IMR-90 (cell line): ENCODE data around the gene IFT43. TPM values are rescaled to one million over a fixed set of nuclear protein-coding genes. Genes with fewer than 3 reads are reported as not detected.

Experiments used
- ATAC-seq: fragments of 200-7000 bp; cut with Tn5 transposase; 2 replicates; pipeline ENCODE4 v1.9.1; 2020; ENCODE audit warnings: low read depth, mild to moderate bottlenecking, moderate library complexity
- BruUV-seq: library from RNA; stranded (reverse); fragments of 400-500 nt; replicated peaks from 2 replicates; lab custom pipeline; 2021; lab: Mats Ljungman, UMichigan
- CTCF ChIA-PET: fragments of 300-600 bp; formaldehyde crosslinking; extraction: SDS; loops from one replicate; lab custom pipeline; 2021; ENCODE audit warnings: antibody characterized with exemption; lab: Yijun Ruan, JAX
- POLR2A ChIA-PET: fragments of 300-600 bp; sonication (Branson Sonifier 250); formaldehyde crosslinking; loops from one replicate; lab custom pipeline; 2022; ENCODE audit warnings: antibody characterized with exemption; ENCODE audit not compliant: unreplicated experiment; lab: Charles Lee
- DNase-seq: peaks from one replicate; pipeline ENCODE4 v3.0.0; 2013
- H2AFZ ChIP-seq: replicated peaks from 2 replicates; pipeline ENCODE3; 2013; ENCODE audit warnings: low read length, mild to moderate bottlenecking; ENCODE audit not compliant: poor library complexity
- H2AK5ac ChIP-seq: 2 replicates; pipeline ENCODE4 v1.6.1; 2013; ENCODE audit warnings: low read depth, low read length, inconsistent platforms
- H2AK9ac ChIP-seq: replicated peaks from 2 replicates; pipeline ENCODE3; 2013; ENCODE audit warnings: mild to moderate bottlenecking, low read depth, low read length, moderate library complexity; ENCODE audit not compliant: poor library complexity
- H2BK120ac ChIP-seq: 2 replicates; pipeline ENCODE4 v1.6.1; 2013; ENCODE audit warnings: low read depth, low read length, inconsistent platforms
- H2BK15ac ChIP-seq: 3 replicates; pipeline ENCODE4 v1.6.1; 2013; ENCODE audit warnings: low read depth, low read length, inconsistent platforms
- H2BK20ac ChIP-seq: 2 replicates; pipeline ENCODE4 v1.6.1; 2013; ENCODE audit warnings: low read depth, mild to moderate bottlenecking, inconsistent platforms, low read length, moderate library complexity
- H2BK5ac ChIP-seq: 2 replicates; pipeline ENCODE4 v1.6.1; 2013; ENCODE audit warnings: mild to moderate bottlenecking, low read depth, low read length, inconsistent platforms; ENCODE audit not compliant: poor library complexity, severe bottlenecking
- H3K14ac ChIP-seq: replicated peaks from 2 replicates; pipeline ENCODE4 v1.6.1; 2013; ENCODE audit warnings: low read depth, low read length, inconsistent platforms
- H3K18ac ChIP-seq: 2 replicates; pipeline ENCODE4 v1.6.1; 2013; ENCODE audit warnings: low read depth, low read length, control low read depth
- H3K23ac ChIP-seq: 2 replicates; pipeline ENCODE4 v1.6.1; 2013; ENCODE audit warnings: low read depth, low read length, inconsistent platforms
- H3K27ac ChIP-seq: 2 replicates; pipeline ENCODE4 v1.5.1; 2013; ENCODE audit warnings: mild to moderate bottlenecking, control low read depth, low read length; ENCODE audit not compliant: insufficient read depth
- H3K27me3 ChIP-seq: 2 replicates; pipeline ENCODE4 v1.6.1; 2013; ENCODE audit warnings: low read length; ENCODE audit not compliant: control insufficient read depth, insufficient read depth
- H3K36me3 ChIP-seq: 2 replicates; pipeline ENCODE4 v1.6.1; 2013; ENCODE audit warnings: low read length, mixed read lengths; ENCODE audit not compliant: control insufficient read depth, insufficient read depth
- H3K4ac ChIP-seq: 2 replicates; pipeline ENCODE4 v1.6.1; 2013; ENCODE audit warnings: low read depth, low read length, inconsistent platforms
- H3K4me1 ChIP-seq: 2 replicates; pipeline ENCODE4 v1.6.1; 2013; ENCODE audit warnings: low read length, mixed read lengths; ENCODE audit not compliant: control insufficient read depth, insufficient read depth
- H3K4me2 ChIP-seq: 2 replicates; pipeline ENCODE4 v1.6.1; 2013; ENCODE audit warnings: low read depth, mild to moderate bottlenecking, control low read depth, low read length, moderate library complexity
- H3K4me3 ChIP-seq: 2 replicates; pipeline ENCODE4 v1.5.1; 2013; ENCODE audit warnings: low read depth, mild to moderate bottlenecking, control low read depth, low read length, moderate library complexity; ENCODE audit not compliant: insufficient read depth
- H3K56ac ChIP-seq: 2 replicates; pipeline ENCODE4 v1.6.1; 2013; ENCODE audit warnings: low read length, inconsistent platforms; ENCODE audit not compliant: insufficient read depth; ENCODE audit errors: extremely low read depth
- H3K79me1 ChIP-seq, 2 experiments: 2 replicates each; pipeline ENCODE4 v1.6.1; 2013; ENCODE audit warnings: low read length in 2 of 2, inconsistent platforms in 1 of 2, low read depth in 1 of 2
- H3K9ac ChIP-seq: 2 replicates; pipeline ENCODE4 v1.6.1; 2013; ENCODE audit warnings: low read depth, low read length, control low read depth
- H3K9me1 ChIP-seq: 2 replicates; pipeline ENCODE4 v1.6.1; 2013; ENCODE audit warnings: low read length, inconsistent platforms; ENCODE audit not compliant: insufficient read depth
- H3K9me3 ChIP-seq: 2 replicates; pipeline ENCODE4 v1.6.1; 2013; ENCODE audit warnings: low read length; ENCODE audit not compliant: control insufficient read depth, insufficient read depth
- H4K20me1 ChIP-seq: 2 replicates; pipeline ENCODE4 v1.6.1; 2013; ENCODE audit warnings: low read length, inconsistent platforms; ENCODE audit not compliant: insufficient read depth
- H4K5ac ChIP-seq: 2 replicates; pipeline ENCODE4 v1.6.1; 2013; ENCODE audit warnings: mild to moderate bottlenecking, low read depth, low read length, control low read depth
- H4K8ac ChIP-seq, 2 experiments: 2 replicates each; pipeline ENCODE4 v1.6.1; 2013; ENCODE audit warnings: low read depth in 2 of 2, low read length in 2 of 2, control low read depth in 1 of 2, inconsistent platforms in 1 of 2
- H4K91ac ChIP-seq: 2 replicates; pipeline ENCODE4 v1.6.1; 2013; ENCODE audit warnings: low read depth, low read length, inconsistent platforms; ENCODE audit not compliant: insufficient read depth
- MXI1 ChIP-seq: IDR thresholded peaks from 2 replicates; pipeline ENCODE4 v1.6.1; 2012; ENCODE audit warnings: low read depth, mild to moderate bottlenecking, low read length, moderate library complexity, borderline replicate concordance
- RAD21 ChIP-seq: IDR thresholded peaks from 2 replicates; pipeline ENCODE4 v1.6.1; 2012; ENCODE audit warnings: low read length, improper control_type of control experiment
- RCOR1 ChIP-seq: IDR thresholded peaks from 2 replicates; pipeline ENCODE4 v1.6.1; 2012; ENCODE audit warnings: mild to moderate bottlenecking, low read length, improper control_type of control experiment; ENCODE audit not compliant: insufficient replicate concordance
- WGBS, 2 experiments: methylation state at CpG; one replicate each; pipeline versions ENCODE4 v1.1.5 to v1.1.7; 2013; ENCODE audit warnings: missing lambda C conversion rate in 2 of 2; ENCODE audit not compliant: insufficient read length in 1 of 2; ENCODE audit errors: extremely low coverage in 2 of 2; 5-methylcytosine and 5-hydroxymethylcytosine counted together
- dilution Hi-C: fragments of 300-500 bp; cut with HindIII; formaldehyde crosslinking; loops from one replicate; pipeline ENCODE4 v1.14.3; 2018; ENCODE audit warnings: low sequenced_read_pairs; ENCODE audit not compliant: unreplicated experiment
- in situ Hi-C: fragments of 300-500 bp; cut with MboI; formaldehyde crosslinking; loops from 3 replicates; pipeline ENCODE4 v1.14.3; 2019; ENCODE audit warnings: low sequenced_read_pairs, inconsistent platforms, mixed read lengths
- intact Hi-C: fragments of 100-400 bp; cut with micrococcal nuclease; formaldehyde crosslinking; loops from 2 replicates; pipeline ENCODE4 v1.10.0; 2022
- polyA plus RNA-seq, 3 experiments: library from polyadenylated mRNA; depleted of rRNA; stranded (reverse); fragments of >200 nt; gene quantifications; 2 replicates each; pipeline ENCODE4 v1.2.3, GENCODE V29; 2012; ENCODE audit warnings: low replicate concordance in 1 of 3
- total RNA-seq: library from RNA; depleted of rRNA; stranded (reverse); fragments of >200 nt; gene quantifications from 2 replicates; pipeline ENCODE4 v1.2.3, GENCODE V29; 2012

Gene IFT43
- total and polyA plus RNA-seq, 2 of the 4 experiments (the other 2 are of a cell fraction), result 41.4 to 43.2 TPM

DNA sequence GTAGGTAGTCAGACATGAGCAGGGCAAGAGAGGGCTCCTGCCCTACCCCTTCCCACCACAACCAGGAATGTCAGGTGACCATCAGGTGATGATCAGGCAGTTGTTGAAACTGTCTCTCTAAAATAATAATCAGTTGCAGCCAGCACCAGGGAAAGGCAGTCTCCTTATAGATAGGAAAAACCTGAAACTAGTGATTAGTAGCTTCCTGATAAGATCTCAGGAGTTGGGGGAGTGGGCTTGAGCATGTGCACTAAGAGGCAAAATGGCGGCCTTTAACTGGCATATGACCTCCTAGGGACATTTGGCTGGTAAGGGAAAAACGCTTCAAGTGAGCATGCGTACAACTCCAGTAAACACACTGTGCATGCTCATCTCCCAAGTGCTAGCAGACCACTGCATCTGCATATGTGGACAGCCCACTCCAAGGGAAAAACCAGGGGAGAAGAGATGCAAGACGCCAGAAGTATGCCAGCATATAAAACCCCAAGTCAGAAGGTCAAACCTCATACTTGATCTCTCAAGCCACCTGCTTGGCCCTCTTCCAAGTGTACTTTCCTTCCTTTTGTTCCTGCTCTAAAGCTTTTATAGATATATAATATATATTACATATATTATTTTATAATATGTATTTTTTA is 40.8 kb upstream of the IFT43 start:
- WGBS, 2 experiments, result no CpG with 5 or more reads among the region's 4 CpGs
- dilution Hi-C loops, result no loop called here
- H3K18ac ChIP-seq, result no peak overlapping the region
- TF ChIP-seq RCOR1 (no peak), RAD21 (no peak), MXI1 (no peak)
- no peak overlapping the region for H4K91ac ChIP-seq
- H4K5ac ChIP-seq, result no peak overlapping the region
- H3K27ac ChIP-seq, result no peak overlapping the region
- H2BK5ac ChIP-seq, result no peak overlapping the region
- no peak overlapping the region for H3K23ac ChIP-seq
- H3K79me1 ChIP-seq, result no peaks in the 10 kb centered on the region
- H2BK15ac ChIP-seq, result no peak overlapping the region
- intact Hi-C loops, result no loop called here
- H3K27me3 ChIP-seq, result no peaks in the 10 kb centered on the region
- no peak overlapping the region for H3K4me3 ChIP-seq
- no peak overlapping the region for H4K8ac ChIP-seq
- H2AK9ac ChIP-seq, result no peak overlapping the region
- H3K4me1 ChIP-seq, result no peaks in the 10 kb centered on the region
- H3K9me3 ChIP-seq, result no peaks in the 10 kb centered on the region
- H3K9me1 ChIP-seq, result 0 out of 2 replicates have a peak, but pooled peaks cover 5% of the 10 kb centered on the region
- CTCF ChIA-PET, result no interaction called here
- POLR2A ChIA-PET, result no interaction called here
- H3K4me2 ChIP-seq, result no peak overlapping the region
- ATAC-seq (no peak), DNase-seq (no peak)
- no peaks in the 10 kb centered on the region for H4K20me1 ChIP-seq
- no peak overlapping the region for H3K4ac ChIP-seq
- no peak overlapping the region for H3K56ac ChIP-seq
- BruUV-seq, result no TSS peak
- H3K14ac ChIP-seq, result no peak overlapping the region
- no peak overlapping the region for H2AK5ac ChIP-seq
- no peak overlapping the region for H2BK120ac ChIP-seq
- H2AFZ ChIP-seq, result no peak overlapping the region
- H2BK20ac ChIP-seq, result no peak overlapping the region
- no peaks in the 10 kb centered on the region for H3K36me3 ChIP-seq
- in situ Hi-C loops, result no loop called here
- H3K9ac ChIP-seq, result no peak overlapping the region
